ENCODE results near the gene USH1C.

USH1C gene

GRCh38 chr11:17489751-17490150 is 54.5 kb downstream of the USH1C start:
- Histone ChIP-seq H3F3A (ENCODE audit: insufficient read depth, low read length) (no peaks in the 10 kb centered on the region), H3K79me2 (ENCODE audit: low read length) (no peaks in the 10 kb centered on the region), H3K9me2 (replicated peaks; ENCODE audit: insufficient read depth, low read length) (no peaks in the 10 kb centered on the region), H3K27ac (ENCODE audit: low read length) (no peak overlapping the region), H2AFZ (ENCODE audit: low read length) (no peak overlapping the region), H3K4me2 (ENCODE audit: low read depth, low read length) (no peak overlapping the region), H4K20me1 (ENCODE audit: insufficient read depth, low read length) (no peaks in the 10 kb centered on the region), H3K4me1 (ENCODE audit: low read length) (no peaks in the 10 kb centered on the region), H3K36me3 (replicated peaks; ENCODE audit: insufficient read depth, low read length) (no peaks in the 10 kb centered on the region), H3K9me3 (replicated peaks; ENCODE audit: insufficient read depth, low read length) (no peaks in the 10 kb centered on the region), H3K9ac (ENCODE audit: low read length) (no peak overlapping the region), H3K4me3 (ENCODE audit: low read length) (no peak overlapping the region), H3K27me3 (replicated peaks; ENCODE audit: insufficient read depth, low read length) (no peaks in the 10 kb centered on the region)
- no peak for DNase-seq
- TF ChIP-seq, protein P1, sequence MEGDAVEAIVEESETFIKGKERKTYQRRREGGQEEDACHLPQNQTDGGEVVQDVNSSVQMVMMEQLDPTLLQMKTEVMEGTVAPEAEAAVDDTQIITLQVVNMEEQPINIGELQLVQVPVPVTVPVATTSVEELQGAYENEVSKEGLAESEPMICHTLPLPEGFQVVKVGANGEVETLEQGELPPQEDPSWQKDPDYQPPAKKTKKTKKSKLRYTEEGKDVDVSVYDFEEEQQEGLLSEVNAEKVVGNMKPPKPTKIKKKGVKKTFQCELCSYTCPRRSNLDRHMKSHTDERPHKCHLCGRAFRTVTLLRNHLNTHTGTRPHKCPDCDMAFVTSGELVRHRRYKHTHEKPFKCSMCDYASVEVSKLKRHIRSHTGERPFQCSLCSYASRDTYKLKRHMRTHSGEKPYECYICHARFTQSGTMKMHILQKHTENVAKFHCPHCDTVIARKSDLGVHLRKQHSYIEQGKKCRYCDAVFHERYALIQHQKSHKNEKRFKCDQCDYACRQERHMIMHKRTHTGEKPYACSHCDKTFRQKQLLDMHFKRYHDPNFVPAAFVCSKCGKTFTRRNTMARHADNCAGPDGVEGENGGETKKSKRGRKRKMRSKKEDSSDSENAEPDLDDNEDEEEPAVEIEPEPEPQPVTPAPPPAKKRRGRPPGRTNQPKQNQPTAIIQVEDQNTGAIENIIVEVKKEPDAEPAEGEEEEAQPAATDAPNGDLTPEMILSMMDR (IDR thresholded peaks at IDR 0.05; ENCODE audit: low read length) = no peak
- TF ChIP-seq EZH2 (optimal IDR thresholded peaks at IDR 0.05; ENCODE audit: low read depth, low read length) (no peak), EZH2phosphoT487 (IDR thresholded peaks at IDR 0.05; ENCODE audit: low read length) (no peak)

DNA sequence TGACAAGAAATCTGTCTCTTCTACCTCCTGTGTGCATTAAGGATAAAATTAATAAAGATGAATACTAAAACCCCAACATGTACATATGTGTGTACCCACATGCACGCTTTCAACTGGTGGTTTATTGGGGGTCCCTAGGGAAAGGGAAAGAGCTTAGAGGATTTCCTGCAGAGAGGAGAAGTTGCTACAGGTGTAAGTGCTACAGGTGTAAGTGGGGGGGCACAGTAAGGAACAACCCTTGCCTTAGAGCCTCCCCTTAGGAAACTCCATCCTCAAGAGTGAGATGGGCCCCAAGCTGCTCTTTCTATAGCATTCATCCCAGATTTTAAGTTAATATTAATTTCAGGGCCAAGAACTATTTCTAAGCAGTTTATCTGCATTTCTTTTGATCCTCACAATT is 55.7 kb downstream of the USH1C start:
- Histone ChIP-seq H3K36me3 (replicated peaks; ENCODE audit: insufficient read depth, low read length) (no peaks in the 10 kb centered on the region), H3K4me3 (ENCODE audit: low read length) (no peak overlapping the region), H2AFZ (ENCODE audit: low read length) (no peak overlapping the region), H4K20me1 (ENCODE audit: insufficient read depth, low read length) (no peaks in the 10 kb centered on the region), H3K9me2 (replicated peaks; ENCODE audit: insufficient read depth, low read length) (no peaks in the 10 kb centered on the region), H3K4me2 (ENCODE audit: low read depth, low read length) (no peak overlapping the region), H3K9me3 (replicated peaks; ENCODE audit: insufficient read depth, low read length) (no peaks in the 10 kb centered on the region), H3K27ac (ENCODE audit: low read length) (no peak overlapping the region), H3K4me1 (ENCODE audit: low read length) (no peaks in the 10 kb centered on the region), H3K9ac (ENCODE audit: low read length) (no peak overlapping the region), H3K79me2 (ENCODE audit: low read length) (no peaks in the 10 kb centered on the region), H3F3A (ENCODE audit: insufficient read depth, low read length) (no peaks in the 10 kb centered on the region), H3K27me3 (replicated peaks; ENCODE audit: insufficient read depth, low read length) (no peaks in the 10 kb centered on the region)
- no peak for DNase-seq
- TF ChIP-seq, protein P1 (IDR thresholded peaks at IDR 0.05; ENCODE audit: low read length) = no peak
- TF ChIP-seq EZH2phosphoT487 (IDR thresholded peaks at IDR 0.05; ENCODE audit: low read length) (no peak), EZH2 (optimal IDR thresholded peaks at IDR 0.05; ENCODE audit: low read depth, low read length) (no peak)

DNA sequence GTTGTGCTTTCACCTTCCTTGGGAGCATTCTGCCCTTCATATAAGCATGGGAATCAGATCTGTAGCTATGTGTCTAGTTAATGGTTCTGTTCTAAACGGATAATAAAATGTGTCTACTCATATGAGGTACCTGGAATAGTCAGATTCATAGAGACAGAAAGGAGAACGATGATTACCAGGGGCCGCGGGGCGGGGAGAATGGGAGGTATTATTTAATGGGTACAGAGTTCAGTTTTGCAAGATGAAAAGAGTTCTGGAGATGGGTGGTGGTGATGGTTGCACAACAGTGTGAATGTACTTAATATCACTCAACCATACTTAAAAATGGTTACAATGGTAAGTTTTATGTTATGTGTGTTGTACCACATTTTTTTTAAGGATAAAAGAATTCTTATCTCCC is 57.6 kb downstream of the USH1C start:
- Histone ChIP-seq H3K9ac (ENCODE audit: low read length) (no peak overlapping the region), H3F3A (ENCODE audit: insufficient read depth, low read length) (no peaks in the 10 kb centered on the region), H3K4me2 (ENCODE audit: low read depth, low read length) (no peak overlapping the region), H3K4me1 (ENCODE audit: low read length) (no peaks in the 10 kb centered on the region), H4K20me1 (ENCODE audit: insufficient read depth, low read length) (no peaks in the 10 kb centered on the region), H3K27me3 (replicated peaks; ENCODE audit: insufficient read depth, low read length) (no peaks in the 10 kb centered on the region), H3K27ac (ENCODE audit: low read length) (no peak overlapping the region), H3K79me2 (ENCODE audit: low read length) (no peaks in the 10 kb centered on the region), H3K9me3 (replicated peaks; ENCODE audit: insufficient read depth, low read length) (no peaks in the 10 kb centered on the region), H3K36me3 (replicated peaks; ENCODE audit: insufficient read depth, low read length) (no peaks in the 10 kb centered on the region), H3K9me2 (replicated peaks; ENCODE audit: insufficient read depth, low read length) (no peaks in the 10 kb centered on the region), H3K4me3 (ENCODE audit: low read length) (no peak overlapping the region), H2AFZ (ENCODE audit: low read length) (no peak overlapping the region)
- no peak for DNase-seq
- no peak for TF ChIP-seq EZH2phosphoT487 (IDR thresholded peaks at IDR 0.05; ENCODE audit: low read length)
- TF ChIP-seq, protein P1 (IDR thresholded peaks at IDR 0.05; ENCODE audit: low read length) = no peak
- TF ChIP-seq EZH2 (optimal IDR thresholded peaks at IDR 0.05; ENCODE audit: low read depth, low read length) = no peak

All from MM.1S (cell line).